ENCODE results near the gene ATP8B3.

- TF ChIP-seq CTCF (IDR thresholded peaks at IDR 0.05; ENCODE audit: borderline replicate concordance, extremely low read depth, low read length, poor library complexity, severe bottlenecking) (no peak), EZH2 (IDR thresholded peaks at IDR 0.05; ENCODE audit: borderline replicate concordance, low read depth, low read length, severe bottlenecking) (no peak)
Measured at GRCh38 chr19:1757468-1758230, 54.4 kb downstream of the ATP8B3 start.

Measured in DND-41 (cell line).